Glutamatergic neuron (in vitro differentiated cells): Measurements from ENCODE around the gene PLEKHA6. TPM values are rescaled to one million over a fixed set of nuclear protein-coding genes. Genes with fewer than 3 reads are reported as not detected.

ENCODE experiments used
- DNase-seq: peaks from one replicate; pipeline ENCODE4 v3.0.0; 2022
- H3K27ac Mint-ChIP-seq: one replicate; pipeline ENCODE4 v1.8.0; 2020; ENCODE audit warnings: mild to moderate bottlenecking, mixed read lengths, inconsistent platforms; ENCODE audit not compliant: unreplicated experiment
- H3K27me3 Mint-ChIP-seq: one replicate; pipeline ENCODE4 v1.8.0; 2020; ENCODE audit warnings: mild to moderate bottlenecking, moderate library complexity, mixed read lengths, inconsistent platforms; ENCODE audit not compliant: unreplicated experiment
- H3K36me3 Mint-ChIP-seq: one replicate; pipeline ENCODE4 v1.8.0; 2020; ENCODE audit warnings: mild to moderate bottlenecking, mixed read lengths, inconsistent platforms; ENCODE audit not compliant: unreplicated experiment
- H3K4me1 Mint-ChIP-seq: one replicate; pipeline ENCODE4 v1.8.0; 2020; ENCODE audit warnings: mild to moderate bottlenecking, low read depth, mixed read lengths, inconsistent platforms; ENCODE audit not compliant: unreplicated experiment
- H3K4me3 Mint-ChIP-seq: one replicate; pipeline ENCODE4 v1.8.0; 2020; ENCODE audit warnings: mild to moderate bottlenecking, mixed read lengths, inconsistent platforms; ENCODE audit not compliant: unreplicated experiment
- H3K9me3 Mint-ChIP-seq: one replicate; pipeline ENCODE4 v1.8.0; 2020; ENCODE audit warnings: mild to moderate bottlenecking, moderate library complexity, mixed read lengths, inconsistent platforms; ENCODE audit not compliant: unreplicated experiment
- total RNA-seq: library from RNA; stranded (reverse); fragmentation: NEBNext Ultra II Directional; extraction: Animal tissue kit (Norgen Biotek cat#: 25700); gene quantifications from one replicate; pipeline ENCODE4 v1.2.1, GENCODE V29; 2021; ENCODE audit not compliant: unreplicated experiment
- TF ChIP-seq, protein P1 (sequence below): fragments of 200-600 bp; sonication (generic); IDR thresholded peaks from one replicate; pipeline ENCODE4 v1.5.0; 2021; ENCODE audit not compliant: partially characterized antibody, unreplicated experiment

Gene PLEKHA6
- total RNA-seq, 1 donor from 2014 or later: 72.7 TPM

GRCh38 chr1:204230211-204230610 lies 129.5 kb downstream of the PLEKHA6 start:
- Mint-ChIP-seq H3K9me3 (peaks cover 4% of the 10 kb centered on the region), H3K4me3 (no peak overlapping the region), H3K4me1 (no peaks in the 10 kb centered on the region), H3K27ac (no peak overlapping the region), H3K27me3 (peaks cover 8% of the 10 kb centered on the region), H3K36me3 (peaks cover 40% of the 10 kb centered on the region)
- TF ChIP-seq, protein P1, sequence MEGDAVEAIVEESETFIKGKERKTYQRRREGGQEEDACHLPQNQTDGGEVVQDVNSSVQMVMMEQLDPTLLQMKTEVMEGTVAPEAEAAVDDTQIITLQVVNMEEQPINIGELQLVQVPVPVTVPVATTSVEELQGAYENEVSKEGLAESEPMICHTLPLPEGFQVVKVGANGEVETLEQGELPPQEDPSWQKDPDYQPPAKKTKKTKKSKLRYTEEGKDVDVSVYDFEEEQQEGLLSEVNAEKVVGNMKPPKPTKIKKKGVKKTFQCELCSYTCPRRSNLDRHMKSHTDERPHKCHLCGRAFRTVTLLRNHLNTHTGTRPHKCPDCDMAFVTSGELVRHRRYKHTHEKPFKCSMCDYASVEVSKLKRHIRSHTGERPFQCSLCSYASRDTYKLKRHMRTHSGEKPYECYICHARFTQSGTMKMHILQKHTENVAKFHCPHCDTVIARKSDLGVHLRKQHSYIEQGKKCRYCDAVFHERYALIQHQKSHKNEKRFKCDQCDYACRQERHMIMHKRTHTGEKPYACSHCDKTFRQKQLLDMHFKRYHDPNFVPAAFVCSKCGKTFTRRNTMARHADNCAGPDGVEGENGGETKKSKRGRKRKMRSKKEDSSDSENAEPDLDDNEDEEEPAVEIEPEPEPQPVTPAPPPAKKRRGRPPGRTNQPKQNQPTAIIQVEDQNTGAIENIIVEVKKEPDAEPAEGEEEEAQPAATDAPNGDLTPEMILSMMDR: no peak
- DNase-seq: no peak

GRCh38 chr1:204228896-204229295 lies 130.8 kb downstream of the PLEKHA6 start:
- TF ChIP-seq, protein P1: no peak
- DNase-seq: no peak
- Mint-ChIP-seq H3K27ac (no peak overlapping the region), H3K36me3 (peaks cover 34% of the 10 kb centered on the region), H3K4me3 (no peak overlapping the region), H3K4me1 (peaks cover 1% of the 10 kb centered on the region), H3K27me3 (peaks cover 8% of the 10 kb centered on the region), H3K9me3 (peaks cover 4% of the 10 kb centered on the region)

- no peak overlapping the region for H3K4me3 Mint-ChIP-seq
- peaks cover 4% of the 10 kb centered on the region for H3K9me3 Mint-ChIP-seq
- peaks cover 4% of the 10 kb centered on the region for H3K4me1 Mint-ChIP-seq
- no peak overlapping the region for H3K27ac Mint-ChIP-seq
- TF ChIP-seq, protein P1: no peak
- H3K36me3 Mint-ChIP-seq: peaks cover 29% of the 10 kb centered on the region
- DNase-seq: no peak
- peaks cover 8% of the 10 kb centered on the region for H3K27me3 Mint-ChIP-seq
These were observed 131.5 kb downstream of the PLEKHA6 start for GRCh38 chr1:204227996-204228785.

DNA sequence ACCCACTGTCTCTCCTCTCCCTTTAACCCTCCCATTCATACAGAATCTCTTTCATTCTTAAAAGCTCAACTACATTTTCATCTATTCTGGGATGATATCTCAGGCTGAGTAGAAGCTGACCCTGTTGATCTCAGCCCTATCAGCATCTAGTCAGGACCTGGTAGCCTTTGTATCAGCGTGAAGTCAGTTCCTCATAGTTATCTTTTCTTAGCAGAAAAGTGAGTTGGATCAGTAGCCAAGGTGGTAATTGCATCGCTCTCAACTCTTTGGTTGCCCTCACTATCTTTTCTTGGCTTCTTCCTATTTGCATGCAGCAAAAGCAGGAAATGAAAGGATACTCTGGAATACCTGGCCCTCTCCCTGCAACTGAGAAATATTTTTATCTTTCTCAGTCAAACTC lies 132.4 kb downstream of the PLEKHA6 start:
- Mint-ChIP-seq H3K36me3 (peaks cover 26% of the 10 kb centered on the region), H3K9me3 (peaks cover 4% of the 10 kb centered on the region), H3K4me1 (peaks cover 9% of the 10 kb centered on the region), H3K4me3 (no peak overlapping the region), H3K27me3 (peaks cover 8% of the 10 kb centered on the region), H3K27ac (no peak overlapping the region)
- TF ChIP-seq, protein P1: no peak
- DNase-seq: no peak
